T-helper 2 cell treated with Interferon-gamma antibody and Interleukin-4, amounts not matched to agents 5 μg/mL and 100 μg/mL, for 36 hours (primary cell): ENCODE data around the gene RBBP8.
"Not testable (repeated sequence)": the region's sequence is repeated elsewhere in the genome, so short reads cannot be mapped to it uniquely, and the experiment has no call there.

Experiments
- DNase-seq: peaks from one replicate; pipeline ENCODE4 v3.0.0; 2021; ENCODE audit warnings: low spot score
- H3K27ac Mint-ChIP-seq: one replicate; pipeline ENCODE4 v1.8.0; 2021; ENCODE audit warnings: mild to moderate bottlenecking, mixed read lengths
- H3K27me3 Mint-ChIP-seq: one replicate; pipeline ENCODE4 v1.8.0; 2021; ENCODE audit warnings: low read depth, mixed read lengths
- H3K36me3 Mint-ChIP-seq: one replicate; pipeline ENCODE4 v1.8.0; 2021; ENCODE audit warnings: low read depth, mixed read lengths
- H3K4me1 Mint-ChIP-seq: one replicate; pipeline ENCODE4 v1.8.0; 2021; ENCODE audit warnings: low read depth, mixed read lengths
- H3K4me3 Mint-ChIP-seq: one replicate; pipeline ENCODE4 v1.8.0; 2022; ENCODE audit warnings: mild to moderate bottlenecking, moderate library complexity, mixed read lengths
- H3K9me3 Mint-ChIP-seq: one replicate; pipeline ENCODE4 v1.8.0; 2021; ENCODE audit warnings: mixed read lengths

The RBBP8 gene

GRCh38 chr18:22933206-22933965 lies at the start of gene RBBP8:
TSS of gene RBBP8 (plus strand) at chr18:22933328. CDS start at chr18:22936852, 3,524 bp downstream.
- H3K9me3 Mint-ChIP-seq = no peaks in the 10 kb centered on the region
- peak within 1 kb of the TSS; percentile 97 for H3K27ac Mint-ChIP-seq
- peak; percentile 88 for DNase-seq
- H3K27me3 Mint-ChIP-seq = peaks cover 3% of the 10 kb centered on the region
- H3K4me1 Mint-ChIP-seq = peaks cover 24% of the 10 kb centered on the region
- peaks cover 20% of the 10 kb centered on the region for H3K36me3 Mint-ChIP-seq
- H3K4me3 Mint-ChIP-seq = peak within 1 kb of the TSS; percentile 97

- peaks cover 30% of the 10 kb centered on the region for H3K27me3 Mint-ChIP-seq
- H3K27ac Mint-ChIP-seq = no peak overlapping the region
- no peaks in the 10 kb centered on the region for H3K36me3 Mint-ChIP-seq
- no peaks in the 10 kb centered on the region for H3K4me1 Mint-ChIP-seq
- no peak overlapping the region for H3K4me3 Mint-ChIP-seq
- peaks cover 3% of the 10 kb centered on the region for H3K9me3 Mint-ChIP-seq
- DNase-seq = no peak
These were observed 49.3 kb upstream of the RBBP8 start for GRCh38 chr18:22883827-22884226.

GRCh38 chr18:22885694-22886093 lies 47.4 kb upstream of the RBBP8 start:
- H3K27ac Mint-ChIP-seq = not testable (repeated sequence)

GRCh38 chr18:22899421-22899820 lies 33.7 kb upstream of the RBBP8 start:
- no peak overlapping the region for H3K4me3 Mint-ChIP-seq
- DNase-seq = no peak
- no peaks in the 10 kb centered on the region for H3K36me3 Mint-ChIP-seq
- peaks cover 2% of the 10 kb centered on the region for H3K4me1 Mint-ChIP-seq
- peaks cover 16% of the 10 kb centered on the region for H3K27me3 Mint-ChIP-seq
- peaks cover 6% of the 10 kb centered on the region for H3K9me3 Mint-ChIP-seq
- no peak overlapping the region for H3K27ac Mint-ChIP-seq

More at GRCh38 chr18:22885694-22886093, 47.4 kb upstream of the RBBP8 start:
- H3K4me3 Mint-ChIP-seq, H3K36me3 Mint-ChIP-seq, H3K4me1 Mint-ChIP-seq, H3K9me3 Mint-ChIP-seq, DNase-seq: not testable (repeated sequence)
- peaks cover 23% of the 10 kb centered on the region for H3K27me3 Mint-ChIP-seq

GRCh38 chr18:22900558-22901238 lies 32.4 kb upstream of the RBBP8 start:
- DNase-seq = no peak
- Mint-ChIP-seq H3K9me3 (peaks cover 6% of the 10 kb centered on the region), H3K36me3 (no peaks in the 10 kb centered on the region), H3K27me3 (peaks cover 12% of the 10 kb centered on the region), H3K4me1 (no peaks in the 10 kb centered on the region), H3K27ac (no peak overlapping the region), H3K4me3 (no peak overlapping the region)

- Mint-ChIP-seq H3K4me1 (no peaks in the 10 kb centered on the region), H3K4me3 (no peak overlapping the region), H3K27ac (no peak overlapping the region), H3K36me3 (no peaks in the 10 kb centered on the region), H3K27me3 (peaks cover 10% of the 10 kb centered on the region), H3K9me3 (peaks cover 6% of the 10 kb centered on the region)
- DNase-seq = no peak
These were observed 31.0 kb upstream of the RBBP8 start for GRCh38 chr18:22902093-22902492.

- DNase-seq, H3K9me3 Mint-ChIP-seq, H3K4me1 Mint-ChIP-seq, H3K4me3 Mint-ChIP-seq, H3K27ac Mint-ChIP-seq, H3K36me3 Mint-ChIP-seq, H3K27me3 Mint-ChIP-seq: not testable (repeated sequence)
These were observed 29.9 kb upstream of the RBBP8 start for GRCh38 chr18:22903248-22903647.

GRCh38 chr18:22912149-22912548 lies 21.0 kb upstream of the RBBP8 start:
- Mint-ChIP-seq H3K27me3 (peaks cover 12% of the 10 kb centered on the region), H3K4me3 (no peak overlapping the region), H3K27ac (no peak overlapping the region), H3K9me3 (no peaks in the 10 kb centered on the region), H3K36me3 (no peaks in the 10 kb centered on the region), H3K4me1 (no peaks in the 10 kb centered on the region)
- DNase-seq = no peak

- H3K4me3 Mint-ChIP-seq = no peak overlapping the region
- DNase-seq = no peak
- H3K27me3 Mint-ChIP-seq = peaks cover 14% of the 10 kb centered on the region
- H3K36me3 Mint-ChIP-seq = no peaks in the 10 kb centered on the region
- H3K4me1 Mint-ChIP-seq = no peaks in the 10 kb centered on the region
- no peak overlapping the region for H3K27ac Mint-ChIP-seq
- H3K9me3 Mint-ChIP-seq = no peaks in the 10 kb centered on the region
These were observed 20.3 kb upstream of the RBBP8 start for GRCh38 chr18:22912835-22913234.

GRCh38 chr18:22913861-22914260 lies 19.3 kb upstream of the RBBP8 start:
- no peak overlapping the region for H3K4me3 Mint-ChIP-seq
- no peaks in the 10 kb centered on the region for H3K36me3 Mint-ChIP-seq
- H3K4me1 Mint-ChIP-seq = no peaks in the 10 kb centered on the region
- H3K27me3 Mint-ChIP-seq = peaks cover 10% of the 10 kb centered on the region
- no peak for DNase-seq
- H3K27ac Mint-ChIP-seq = no peak overlapping the region
- H3K9me3 Mint-ChIP-seq = no peaks in the 10 kb centered on the region

- H3K4me1 Mint-ChIP-seq = no peaks in the 10 kb centered on the region
- no peak for DNase-seq
These were observed 18.5 kb upstream of the RBBP8 start for GRCh38 chr18:22914633-22915032.

GRCh38 chr18:22915337-22915736 lies 17.8 kb upstream of the RBBP8 start:
- Mint-ChIP-seq H3K9me3 (no peaks in the 10 kb centered on the region), H3K36me3 (no peaks in the 10 kb centered on the region), H3K27me3 (peaks cover 10% of the 10 kb centered on the region), H3K27ac (no peak overlapping the region), H3K4me1 (no peaks in the 10 kb centered on the region), H3K4me3 (no peak overlapping the region)
- DNase-seq = no peak

More at GRCh38 chr18:22914633-22915032, 18.5 kb upstream of the RBBP8 start:
- Mint-ChIP-seq H3K27me3 (peaks cover 10% of the 10 kb centered on the region), H3K4me3 (no peak overlapping the region), H3K9me3 (no peaks in the 10 kb centered on the region), H3K27ac (no peak overlapping the region), H3K36me3 (no peaks in the 10 kb centered on the region)

- no peak for DNase-seq
- Mint-ChIP-seq H3K27ac (no peak overlapping the region), H3K4me3 (no peak overlapping the region), H3K9me3 (no peaks in the 10 kb centered on the region), H3K27me3 (peaks cover 8% of the 10 kb centered on the region), H3K4me1 (no peaks in the 10 kb centered on the region), H3K36me3 (no peaks in the 10 kb centered on the region)
These were observed 11.4 kb upstream of the RBBP8 start for GRCh38 chr18:22921772-22922171.

GRCh38 chr18:22924589-22924988 lies 8.5 kb upstream of the RBBP8 start:
- Mint-ChIP-seq H3K9me3 (no peaks in the 10 kb centered on the region), H3K4me1 (peaks cover 4% of the 10 kb centered on the region), H3K4me3 (no peak overlapping the region), H3K36me3 (no peaks in the 10 kb centered on the region), H3K27ac (no peak overlapping the region), H3K27me3 (peaks cover 9% of the 10 kb centered on the region)
- no peak for DNase-seq
